WTC11 (cell line): ENCODE results near the gene NFU1. TPM values are rescaled to one million over a fixed set of nuclear protein-coding genes. Genes with fewer than 3 reads are reported as not detected.

Experiments
- ATAC-seq: fragments of 200-7000 bp; cut with Tn5 transposase; 2 replicates; pipeline ENCODE4 v1.10.0; 2021; ENCODE audit warnings: mild to moderate bottlenecking, moderate library complexity
- CTCF ChIA-PET: fragments of 300-600 bp; sonication (Branson Sonifier 250); formaldehyde crosslinking; loops from one replicate; lab custom pipeline; 2021; ENCODE audit warnings: antibody characterized with exemption; lab: Charles Lee
- POLR2A ChIA-PET: fragments of 350-600 bp; sonication (Branson Sonifier 250); formaldehyde crosslinking; loops from one replicate; lab custom pipeline; 2021; ENCODE audit warnings: antibody characterized with exemption; lab: Charles Lee
- DNase-seq: peaks from one replicate; pipeline ENCODE4 v3.0.0; 2021; ENCODE audit warnings: low spot score
- H3K27ac Mint-ChIP-seq: 2 replicates; pipeline ENCODE4 v1.8.0; 2021; ENCODE audit warnings: mixed read lengths
- H3K27me3 Mint-ChIP-seq: 2 replicates; pipeline ENCODE4 v1.8.0; 2021; ENCODE audit warnings: low read depth, mild to moderate bottlenecking, moderate library complexity, mixed read lengths
- H3K36me3 Mint-ChIP-seq: 2 replicates; pipeline ENCODE4 v1.8.0; 2021; ENCODE audit warnings: mixed read lengths
- H3K4me1 Mint-ChIP-seq: 2 replicates; pipeline ENCODE4 v1.8.0; 2022; ENCODE audit warnings: mixed read lengths
- H3K4me3 Mint-ChIP-seq: 2 replicates; pipeline ENCODE4 v1.8.0; 2021; ENCODE audit warnings: mild to moderate bottlenecking, moderate library complexity, mixed read lengths
- H3K9me3 Mint-ChIP-seq: 2 replicates; pipeline ENCODE4 v1.8.0; 2021; ENCODE audit warnings: mixed read lengths
- CREM ChIP-seq: sonication (generic); formaldehyde crosslinking; IDR thresholded peaks from 2 replicates; pipeline ENCODE4 v1.8.1; 2022; ENCODE audit warnings: mild to moderate bottlenecking, missing genetic modification reagents, moderate library complexity
- EMX1 ChIP-seq: fragments of 250-450 bp; sonication (Bioruptor Pico); IDR thresholded peaks from 2 replicates; pipeline ENCODE4 v1.8.0; 2021; ENCODE audit warnings: mild to moderate bottlenecking
- MXD4 ChIP-seq: fragments of 250-450 bp; sonication (Bioruptor Pico); IDR thresholded peaks from 2 replicates; pipeline ENCODE4 v1.8.0; 2021; ENCODE audit warnings: mild to moderate bottlenecking, moderate library complexity, borderline replicate concordance
- NR2C2 ChIP-seq: sonication (generic); formaldehyde crosslinking; IDR thresholded peaks from 2 replicates; pipeline ENCODE4 v1.8.0; 2022; ENCODE audit warnings: mild to moderate bottlenecking, missing genetic modification reagents
- OVOL2 ChIP-seq: fragments of 250-450 bp; sonication (Bioruptor Pico); IDR thresholded peaks from 2 replicates; pipeline ENCODE4 v1.9.0; 2021; ENCODE audit warnings: mild to moderate bottlenecking, borderline replicate concordance
- ZNF121 ChIP-seq: sonication (generic); formaldehyde crosslinking; IDR thresholded peaks from 2 replicates; pipeline ENCODE4 v1.8.0; 2023; ENCODE audit warnings: missing genetic modification reagents
- ZNF232 ChIP-seq: sonication (generic); formaldehyde crosslinking; IDR thresholded peaks from 2 replicates; pipeline ENCODE4 v1.8.0; 2022; ENCODE audit warnings: mild to moderate bottlenecking, missing genetic modification reagents
- ZNF263 ChIP-seq: sonication (generic); formaldehyde crosslinking; IDR thresholded peaks from 2 replicates; pipeline ENCODE4 v1.8.1; 2022; ENCODE audit warnings: low read depth, mild to moderate bottlenecking, moderate library complexity, missing genetic modification reagents
- ZNF416 ChIP-seq: fragments of 250-450 bp; sonication (Bioruptor Pico); IDR thresholded peaks from 2 replicates; pipeline ENCODE4 v1.9.0; 2021; ENCODE audit warnings: mild to moderate bottlenecking, inconsistent platforms
- total RNA-seq: library from RNA; stranded (reverse); gene quantifications from 3 replicates; pipeline ENCODE4 v1.2.3, GENCODE V29; 2021
- TF ChIP-seq, protein P1 (sequence below): sonication (generic); formaldehyde crosslinking; IDR thresholded peaks from 2 replicates; pipeline ENCODE4 v1.8.0; 2023; ENCODE audit warnings: mild to moderate bottlenecking, missing genetic modification reagents
- TF ChIP-seq, protein P2 (sequence below): sonication (generic); formaldehyde crosslinking; IDR thresholded peaks from 2 replicates; pipeline ENCODE4 v1.8.0; 2022; ENCODE audit warnings: mild to moderate bottlenecking, missing genetic modification reagents
- TF ChIP-seq, protein P3 (sequence below): sonication (generic); formaldehyde crosslinking; IDR thresholded peaks from 2 replicates; pipeline ENCODE4 v1.8.0; 2022; ENCODE audit warnings: mild to moderate bottlenecking, missing genetic modification reagents
- TF ChIP-seq, protein P4 (sequence below): sonication (generic); formaldehyde crosslinking; IDR thresholded peaks from 2 replicates; pipeline ENCODE4 v1.8.0; 2023; ENCODE audit warnings: missing genetic modification reagents, mild to moderate bottlenecking, borderline replicate concordance
- TF ChIP-seq, protein P5 (sequence below): fragments of 250-450 bp; sonication (Bioruptor Pico); IDR thresholded peaks from 2 replicates; pipeline ENCODE4 v1.9.0; 2021; ENCODE audit warnings: mild to moderate bottlenecking

NFU1 gene
- total RNA-seq, 1 experiment from 2014 or later = 39.3 TPM

DNA sequence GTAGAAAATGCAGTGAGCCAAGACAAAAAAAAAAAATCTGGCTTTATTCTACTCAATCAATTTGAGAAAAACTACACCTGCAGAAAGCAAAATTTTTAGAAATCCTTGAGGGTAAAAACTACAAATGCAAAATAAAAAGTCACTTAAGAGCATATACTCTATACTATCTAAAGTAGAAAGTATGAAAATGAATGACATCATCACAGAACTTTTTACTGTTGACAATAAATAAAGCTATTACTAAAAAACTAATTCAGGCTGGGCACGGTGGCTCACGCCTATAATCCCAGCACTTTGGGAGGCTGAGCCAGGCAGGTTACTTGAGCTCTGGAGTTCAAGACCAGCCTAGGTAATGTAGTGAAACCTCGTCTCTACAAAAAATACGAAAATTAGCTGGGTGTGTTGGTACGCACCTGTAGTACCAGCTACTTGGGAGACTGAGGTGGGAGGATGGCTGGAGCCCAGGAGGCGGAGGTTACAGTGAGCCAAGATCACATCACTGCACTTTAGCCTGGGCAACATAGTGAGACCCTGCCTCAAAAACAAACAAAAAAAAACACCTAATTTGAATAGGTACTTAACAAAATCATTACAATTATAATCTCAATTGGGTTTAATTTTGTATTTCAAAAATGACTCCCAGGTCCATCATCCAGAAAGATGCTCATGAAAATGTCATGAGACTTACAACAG is 7.6 kb downstream of the NFU1 start:
- ATAC-seq = no peak
- Mint-ChIP-seq H3K9me3 (no peaks in the 10 kb centered on the region), H3K4me1 (peaks cover 2% of the 10 kb centered on the region), H3K27ac (no peak overlapping the region), H3K4me3 (no peak overlapping the region), H3K36me3 (peaks cover 7% of the 10 kb centered on the region), H3K27me3 (no peaks in the 10 kb centered on the region)
- DNase-seq = no peak
- ChIA-PET CTCF (interaction anchor here (1.5 kb wide), 1 partner anchor 54 kb away, joined by 5 read pairs; no protein-coding TSS in a partner anchor), POLR2A (no interaction called here)
- peak; percentile 59; the same call in 1 of the 2 replicates for TF ChIP-seq ZNF121 (CRISPR knock-in tag)
- TF ChIP-seq MXD4 (CRISPR knock-in tag) = no peak

DNA sequence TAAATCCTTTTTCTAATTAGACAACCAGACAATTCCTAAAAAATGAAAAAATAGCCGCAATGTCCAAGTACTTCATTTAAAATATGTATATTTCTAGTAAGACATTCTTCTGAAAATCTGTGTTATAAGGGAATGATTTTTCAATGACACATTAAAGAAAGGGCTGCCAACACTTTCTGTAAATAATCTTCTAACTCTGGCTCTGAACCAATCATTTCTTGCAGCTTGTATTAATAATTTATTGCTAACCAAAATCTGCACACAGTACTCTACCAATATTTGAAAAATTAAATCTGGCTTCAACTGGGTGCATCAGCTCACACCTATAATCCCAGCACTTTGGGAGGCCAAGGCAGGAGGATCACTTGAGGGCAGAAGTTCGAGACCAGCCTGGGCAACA is 8.3 kb downstream of the NFU1 start:
- peaks cover 7% of the 10 kb centered on the region for H3K36me3 Mint-ChIP-seq
- DNase-seq (no peak), ATAC-seq (no peak)
- no peaks in the 10 kb centered on the region for H3K4me1 Mint-ChIP-seq
- CTCF ChIA-PET = interaction anchor here (1.5 kb wide), 1 partner anchor 53 kb away, joined by 5 read pairs; no protein-coding TSS in a partner anchor
- POLR2A ChIA-PET = no interaction called here
- no peak overlapping the region for H3K27ac Mint-ChIP-seq
- no peaks in the 10 kb centered on the region for H3K9me3 Mint-ChIP-seq
- no peaks in the 10 kb centered on the region for H3K27me3 Mint-ChIP-seq
- TF ChIP-seq ZNF232 (CRISPR knock-in tag) (no peak), OVOL2 (CRISPR knock-in tag) (no peak), ZNF263 (CRISPR knock-in tag) (no peak), CREM (CRISPR knock-in tag) (no peak), NR2C2 (CRISPR knock-in tag) (no peak), ZNF416 (CRISPR knock-in tag) (no peak), EMX1 (CRISPR knock-in tag) (no peak)
- TF ChIP-seq, protein P1, sequence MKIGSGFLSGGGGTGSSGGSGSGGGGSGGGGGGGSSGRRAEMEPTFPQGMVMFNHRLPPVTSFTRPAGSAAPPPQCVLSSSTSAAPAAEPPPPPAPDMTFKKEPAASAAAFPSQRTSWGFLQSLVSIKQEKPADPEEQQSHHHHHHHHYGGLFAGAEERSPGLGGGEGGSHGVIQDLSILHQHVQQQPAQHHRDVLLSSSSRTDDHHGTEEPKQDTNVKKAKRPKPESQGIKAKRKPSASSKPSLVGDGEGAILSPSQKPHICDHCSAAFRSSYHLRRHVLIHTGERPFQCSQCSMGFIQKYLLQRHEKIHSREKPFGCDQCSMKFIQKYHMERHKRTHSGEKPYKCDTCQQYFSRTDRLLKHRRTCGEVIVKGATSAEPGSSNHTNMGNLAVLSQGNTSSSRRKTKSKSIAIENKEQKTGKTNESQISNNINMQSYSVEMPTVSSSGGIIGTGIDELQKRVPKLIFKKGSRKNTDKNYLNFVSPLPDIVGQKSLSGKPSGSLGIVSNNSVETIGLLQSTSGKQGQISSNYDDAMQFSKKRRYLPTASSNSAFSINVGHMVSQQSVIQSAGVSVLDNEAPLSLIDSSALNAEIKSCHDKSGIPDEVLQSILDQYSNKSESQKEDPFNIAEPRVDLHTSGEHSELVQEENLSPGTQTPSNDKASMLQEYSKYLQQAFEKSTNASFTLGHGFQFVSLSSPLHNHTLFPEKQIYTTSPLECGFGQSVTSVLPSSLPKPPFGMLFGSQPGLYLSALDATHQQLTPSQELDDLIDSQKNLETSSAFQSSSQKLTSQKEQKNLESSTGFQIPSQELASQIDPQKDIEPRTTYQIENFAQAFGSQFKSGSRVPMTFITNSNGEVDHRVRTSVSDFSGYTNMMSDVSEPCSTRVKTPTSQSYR (CRISPR knock-in tag) = no peak
- TF ChIP-seq, protein P2, sequence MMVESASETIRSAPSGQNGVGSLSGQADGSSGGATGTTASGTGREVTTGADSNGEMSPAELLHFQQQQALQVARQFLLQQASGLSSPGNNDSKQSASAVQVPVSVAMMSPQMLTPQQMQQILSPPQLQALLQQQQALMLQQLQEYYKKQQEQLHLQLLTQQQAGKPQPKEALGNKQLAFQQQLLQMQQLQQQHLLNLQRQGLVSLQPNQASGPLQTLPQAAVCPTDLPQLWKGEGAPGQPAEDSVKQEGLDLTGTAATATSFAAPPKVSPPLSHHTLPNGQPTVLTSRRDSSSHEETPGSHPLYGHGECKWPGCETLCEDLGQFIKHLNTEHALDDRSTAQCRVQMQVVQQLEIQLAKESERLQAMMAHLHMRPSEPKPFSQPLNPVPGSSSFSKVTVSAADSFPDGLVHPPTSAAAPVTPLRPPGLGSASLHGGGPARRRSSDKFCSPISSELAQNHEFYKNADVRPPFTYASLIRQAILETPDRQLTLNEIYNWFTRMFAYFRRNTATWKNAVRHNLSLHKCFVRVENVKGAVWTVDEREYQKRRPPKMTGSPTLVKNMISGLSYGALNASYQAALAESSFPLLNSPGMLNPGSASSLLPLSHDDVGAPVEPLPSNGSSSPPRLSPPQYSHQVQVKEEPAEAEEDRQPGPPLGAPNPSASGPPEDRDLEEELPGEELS = no peak
- TF ChIP-seq, protein P3, sequence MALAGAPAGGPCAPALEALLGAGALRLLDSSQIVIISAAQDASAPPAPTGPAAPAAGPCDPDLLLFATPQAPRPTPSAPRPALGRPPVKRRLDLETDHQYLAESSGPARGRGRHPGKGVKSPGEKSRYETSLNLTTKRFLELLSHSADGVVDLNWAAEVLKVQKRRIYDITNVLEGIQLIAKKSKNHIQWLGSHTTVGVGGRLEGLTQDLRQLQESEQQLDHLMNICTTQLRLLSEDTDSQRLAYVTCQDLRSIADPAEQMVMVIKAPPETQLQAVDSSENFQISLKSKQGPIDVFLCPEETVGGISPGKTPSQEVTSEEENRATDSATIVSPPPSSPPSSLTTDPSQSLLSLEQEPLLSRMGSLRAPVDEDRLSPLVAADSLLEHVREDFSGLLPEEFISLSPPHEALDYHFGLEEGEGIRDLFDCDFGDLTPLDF (CRISPR knock-in tag) = no peak
- TF ChIP-seq, protein P4, sequence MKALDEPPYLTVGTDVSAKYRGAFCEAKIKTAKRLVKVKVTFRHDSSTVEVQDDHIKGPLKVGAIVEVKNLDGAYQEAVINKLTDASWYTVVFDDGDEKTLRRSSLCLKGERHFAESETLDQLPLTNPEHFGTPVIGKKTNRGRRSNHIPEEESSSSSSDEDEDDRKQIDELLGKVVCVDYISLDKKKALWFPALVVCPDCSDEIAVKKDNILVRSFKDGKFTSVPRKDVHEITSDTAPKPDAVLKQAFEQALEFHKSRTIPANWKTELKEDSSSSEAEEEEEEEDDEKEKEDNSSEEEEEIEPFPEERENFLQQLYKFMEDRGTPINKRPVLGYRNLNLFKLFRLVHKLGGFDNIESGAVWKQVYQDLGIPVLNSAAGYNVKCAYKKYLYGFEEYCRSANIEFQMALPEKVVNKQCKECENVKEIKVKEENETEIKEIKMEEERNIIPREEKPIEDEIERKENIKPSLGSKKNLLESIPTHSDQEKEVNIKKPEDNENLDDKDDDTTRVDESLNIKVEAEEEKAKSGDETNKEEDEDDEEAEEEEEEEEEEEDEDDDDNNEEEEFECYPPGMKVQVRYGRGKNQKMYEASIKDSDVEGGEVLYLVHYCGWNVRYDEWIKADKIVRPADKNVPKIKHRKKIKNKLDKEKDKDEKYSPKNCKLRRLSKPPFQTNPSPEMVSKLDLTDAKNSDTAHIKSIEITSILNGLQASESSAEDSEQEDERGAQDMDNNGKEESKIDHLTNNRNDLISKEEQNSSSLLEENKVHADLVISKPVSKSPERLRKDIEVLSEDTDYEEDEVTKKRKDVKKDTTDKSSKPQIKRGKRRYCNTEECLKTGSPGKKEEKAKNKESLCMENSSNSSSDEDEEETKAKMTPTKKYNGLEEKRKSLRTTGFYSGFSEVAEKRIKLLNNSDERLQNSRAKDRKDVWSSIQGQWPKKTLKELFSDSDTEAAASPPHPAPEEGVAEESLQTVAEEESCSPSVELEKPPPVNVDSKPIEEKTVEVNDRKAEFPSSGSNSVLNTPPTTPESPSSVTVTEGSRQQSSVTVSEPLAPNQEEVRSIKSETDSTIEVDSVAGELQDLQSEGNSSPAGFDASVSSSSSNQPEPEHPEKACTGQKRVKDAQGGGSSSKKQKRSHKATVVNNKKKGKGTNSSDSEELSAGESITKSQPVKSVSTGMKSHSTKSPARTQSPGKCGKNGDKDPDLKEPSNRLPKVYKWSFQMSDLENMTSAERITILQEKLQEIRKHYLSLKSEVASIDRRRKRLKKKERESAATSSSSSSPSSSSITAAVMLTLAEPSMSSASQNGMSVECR (CRISPR knock-in tag) = no peak
- TF ChIP-seq, protein P5, sequence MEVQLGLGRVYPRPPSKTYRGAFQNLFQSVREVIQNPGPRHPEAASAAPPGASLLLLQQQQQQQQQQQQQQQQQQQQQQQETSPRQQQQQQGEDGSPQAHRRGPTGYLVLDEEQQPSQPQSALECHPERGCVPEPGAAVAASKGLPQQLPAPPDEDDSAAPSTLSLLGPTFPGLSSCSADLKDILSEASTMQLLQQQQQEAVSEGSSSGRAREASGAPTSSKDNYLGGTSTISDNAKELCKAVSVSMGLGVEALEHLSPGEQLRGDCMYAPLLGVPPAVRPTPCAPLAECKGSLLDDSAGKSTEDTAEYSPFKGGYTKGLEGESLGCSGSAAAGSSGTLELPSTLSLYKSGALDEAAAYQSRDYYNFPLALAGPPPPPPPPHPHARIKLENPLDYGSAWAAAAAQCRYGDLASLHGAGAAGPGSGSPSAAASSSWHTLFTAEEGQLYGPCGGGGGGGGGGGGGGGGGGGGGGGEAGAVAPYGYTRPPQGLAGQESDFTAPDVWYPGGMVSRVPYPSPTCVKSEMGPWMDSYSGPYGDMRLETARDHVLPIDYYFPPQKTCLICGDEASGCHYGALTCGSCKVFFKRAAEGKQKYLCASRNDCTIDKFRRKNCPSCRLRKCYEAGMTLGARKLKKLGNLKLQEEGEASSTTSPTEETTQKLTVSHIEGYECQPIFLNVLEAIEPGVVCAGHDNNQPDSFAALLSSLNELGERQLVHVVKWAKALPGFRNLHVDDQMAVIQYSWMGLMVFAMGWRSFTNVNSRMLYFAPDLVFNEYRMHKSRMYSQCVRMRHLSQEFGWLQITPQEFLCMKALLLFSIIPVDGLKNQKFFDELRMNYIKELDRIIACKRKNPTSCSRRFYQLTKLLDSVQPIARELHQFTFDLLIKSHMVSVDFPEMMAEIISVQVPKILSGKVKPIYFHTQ (CRISPR knock-in tag) = no peak
- H3K4me3 Mint-ChIP-seq = no peak overlapping the region
